Heart left ventricle (tissue), 16 donors: ENCODE data around the gene SH3GLB1. TPM values are rescaled to one million over a fixed set of nuclear protein-coding genes. Genes with fewer than 3 reads are reported as not detected.
A peak's percentile ranks its signal among the peaks of the same experiment; 100 is the strongest.

Experiments used
- ATAC-seq, 4 donors: fragments of 200-7000 bp; cut with Tn5 transposase; one replicate each; pipeline ENCODE4 v1.9.1; 2020 to 2022; ENCODE audit warnings: moderate library complexity in 4 of 4, mild to moderate bottlenecking in 3 of 4, moderate number of reproducible peaks in 1 of 4
- DNase-seq, 5 donors: peaks; one replicate each; pipeline ENCODE4 v3.0.0-alpha.2; 2020
- H3K27ac ChIP-seq, 12 donors: fragments of 200-600 bp; sonication (generic) in 4 of 12; one replicate each; pipeline versions ENCODE4 v1.5.0 to v1.8.0; 2016 to 2022; ENCODE audit warnings: mild to moderate bottlenecking in 2 of 12
- H3K27me3 ChIP-seq, 9 donors: fragments of 200-600 bp; sonication (generic) in 2 of 9; one replicate each; pipeline versions ENCODE4 v1.5.1 to v1.8.0; 2016 to 2022; ENCODE audit warnings: mild to moderate bottlenecking in 3 of 9
- H3K36me3 ChIP-seq, 9 donors: fragments of 200-600 bp; sonication (generic) in 2 of 9; one replicate each; pipeline versions ENCODE4 v1.5.0 to v1.8.0; 2018 to 2022; ENCODE audit warnings: mild to moderate bottlenecking in 2 of 9
- H3K4me1 ChIP-seq, 12 donors: fragments of 200-600 bp; sonication (generic) in 4 of 12; one replicate each; pipeline versions ENCODE4 v1.5.0 to v1.8.0; 2016 to 2022; ENCODE audit warnings: mild to moderate bottlenecking in 3 of 12
- H3K4me3 ChIP-seq, 12 donors: fragments of 200-600 bp; sonication (generic) in 4 of 12; one replicate each; pipeline versions ENCODE4 v1.5.0 to v1.8.0; 2017 to 2022; ENCODE audit warnings: mild to moderate bottlenecking in 9 of 12, moderate library complexity in 4 of 12
- H3K9me3 ChIP-seq, 12 donors: fragments of 200-600 bp; sonication (generic) in 4 of 12; one replicate each; pipeline versions ENCODE4 v1.5.0 to v1.8.0; 2016 to 2022; ENCODE audit warnings: mild to moderate bottlenecking in 1 of 12
- POLR2A ChIP-seq, 2 donors: fragments of 450-650 bp; IDR thresholded peaks; one replicate each; pipeline ENCODE4 v1.6.1; 2017; ENCODE audit warnings: antibody characterized with exemption in 2 of 2, mild to moderate bottlenecking in 2 of 2, moderate library complexity in 2 of 2
- WGBS, 4 donors: extraction: QIAGEN DNeasy Blood & Tissue Kit in 2 of 4; methylation state at CpG; one replicate each; pipeline versions ENCODE4 v1.1.5 to v1.1.7; 2013 to 2018; 5-methylcytosine and 5-hydroxymethylcytosine counted together
- intact Hi-C, 10 donors: fragments of 100-400 bp; cut with DNase I; formaldehyde crosslinking; loops; one replicate each; pipeline versions ENCODE4 v1.11.1 to v1.14.2; 2022
- polyA plus RNA-seq, 2 donors: library from polyadenylated mRNA; stranded (reverse); fragments of 200-250 nt; gene quantifications; one replicate each; pipeline ENCODE4 v1.2.3, GENCODE V29; 2013
- total RNA-seq, 9 donors: library from RNA; depleted of rRNA in 2 of 9; stranded (reverse); fragments of >200 nt in 2 of 9; fragmentation: NEBNext Ultra II Directional in 3 of 9; extraction: Animal tissue kit (Norgen Biotek cat#: 25700) in 3 of 9; gene quantifications; one replicate each; pipeline versions ENCODE4 v1.1.0 to v1.2.4, GENCODE V29; 2016 to 2023
- TF ChIP-seq, protein P1 (sequence below), 12 donors: fragments of 200-600 bp; sonication (generic) in 4 of 12; IDR thresholded peaks; one replicate each; pipeline versions ENCODE4 v1.5.0 to v1.8.0; 2018 to 2022; ENCODE audit warnings: antibody characterized with exemption in 12 of 12, mild to moderate bottlenecking in 5 of 12
- donor health status: ischemic (EF 13 %, LVEDD 7.1; RV severe dilation, severe dysfunction).
- donor health status: healthy with polysubstance abuse.
- donor health status: DM: no; HTN: yes; CAD: no.
- donor health status: DM: no; HTN: no; CAD: no.
- donor health status: ischemic (EF 25% LVEDD 6.9; RV normal size, moderate dysfunction).
- donor health status: ischemic (EF 25% LVEDD 5.7; RV mildly dilated, moderate dysfunction).
- donor health status: healthy.
- donor health status: DM: yes; HTN: yes; CAD: no.
- donor health status: ischemic (EF 35%, LVEDD 5.7; RV mildly dilated, moderate dysfunction).
- donor health status: nonischemic (EF 11% LVEDD 7.7; RV severe dilation, severe dysfunction).
- donor health status: DM: yes; HTN: yes; CAD: no.
- donor health status: PGD.
- donor health status: ischemic (EF 29% LVEDD 5.4; RV normal size, mild dysfunction).
- donor health status: nonischemic (EF 23%, LVEDD 6.1; RV moderate dilation, normal function).

Gene SH3GLB1
- total and polyA plus RNA-seq, 11 donors = 26.3 to 203 (median 125) TPM

DNA sequence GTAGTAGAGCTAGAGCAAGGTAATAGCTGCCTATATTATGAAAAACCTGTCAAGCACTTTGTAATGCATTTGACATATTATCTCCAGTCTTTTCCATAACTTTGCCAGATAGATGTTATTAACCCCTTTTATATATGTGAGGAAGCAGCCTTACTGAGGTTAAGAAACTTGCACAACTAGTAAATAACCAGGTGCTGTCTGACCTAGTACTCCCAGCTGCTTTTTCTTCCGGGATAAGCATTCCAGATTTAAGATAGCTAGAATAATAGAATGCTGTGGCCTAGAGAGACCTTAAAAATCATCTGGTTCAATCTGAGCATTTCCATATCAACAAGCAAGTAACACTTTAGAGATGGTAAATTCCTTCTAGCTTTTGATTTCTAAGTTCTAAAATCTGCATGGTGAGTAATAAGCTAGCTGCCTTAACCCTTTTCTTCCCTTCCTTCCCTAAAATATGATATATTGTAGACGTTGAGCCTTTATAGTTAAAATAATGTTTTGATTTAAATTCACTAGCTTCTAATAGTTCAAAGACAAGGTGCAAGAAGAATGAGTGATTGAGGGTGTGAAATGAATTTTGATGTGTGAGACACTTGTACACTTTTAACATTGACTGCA is 1.8 kb downstream of the SH3GLB1 start:
- DNase-seq (no peak), ATAC-seq (no peak)
- peaks cover under 1 to 66% (median 51%) of the 10 kb centered on the region in 12 donors for H3K4me1 ChIP-seq
- peak overlapping the region; percentile 95 to 100 (median 99) for H3K27ac ChIP-seq
- H3K9me3 ChIP-seq = no peaks in the 10 kb centered on the region
- H3K4me3 ChIP-seq = peak overlapping the region; percentile 63 to 96 (median 89)
- no peaks in the 10 kb centered on the region for H3K27me3 ChIP-seq
- intact Hi-C loops = loop anchor here in 8 of 10 donors (5.0 to 10.0 kb wide), 8 partner anchors 36 to 1131 kb away; partner anchors contain the start of genes HS2ST1 (in 6 of the 8), SELENOF (in 6 of the 8) and ODF2L (in 2 of the 8)
- TF ChIP-seq, protein P1, sequence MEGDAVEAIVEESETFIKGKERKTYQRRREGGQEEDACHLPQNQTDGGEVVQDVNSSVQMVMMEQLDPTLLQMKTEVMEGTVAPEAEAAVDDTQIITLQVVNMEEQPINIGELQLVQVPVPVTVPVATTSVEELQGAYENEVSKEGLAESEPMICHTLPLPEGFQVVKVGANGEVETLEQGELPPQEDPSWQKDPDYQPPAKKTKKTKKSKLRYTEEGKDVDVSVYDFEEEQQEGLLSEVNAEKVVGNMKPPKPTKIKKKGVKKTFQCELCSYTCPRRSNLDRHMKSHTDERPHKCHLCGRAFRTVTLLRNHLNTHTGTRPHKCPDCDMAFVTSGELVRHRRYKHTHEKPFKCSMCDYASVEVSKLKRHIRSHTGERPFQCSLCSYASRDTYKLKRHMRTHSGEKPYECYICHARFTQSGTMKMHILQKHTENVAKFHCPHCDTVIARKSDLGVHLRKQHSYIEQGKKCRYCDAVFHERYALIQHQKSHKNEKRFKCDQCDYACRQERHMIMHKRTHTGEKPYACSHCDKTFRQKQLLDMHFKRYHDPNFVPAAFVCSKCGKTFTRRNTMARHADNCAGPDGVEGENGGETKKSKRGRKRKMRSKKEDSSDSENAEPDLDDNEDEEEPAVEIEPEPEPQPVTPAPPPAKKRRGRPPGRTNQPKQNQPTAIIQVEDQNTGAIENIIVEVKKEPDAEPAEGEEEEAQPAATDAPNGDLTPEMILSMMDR (IDR thresholded peaks at IDR 0.05) = no peak
- no peak for TF ChIP-seq POLR2A (IDR thresholded peaks at IDR 0.05)
- 1 to 3% (median 3%) methylated on average over 2 of the region's 2 CpGs for WGBS, 4 donors
- H3K36me3 ChIP-seq = no peaks in the 10 kb centered on the region

DNA sequence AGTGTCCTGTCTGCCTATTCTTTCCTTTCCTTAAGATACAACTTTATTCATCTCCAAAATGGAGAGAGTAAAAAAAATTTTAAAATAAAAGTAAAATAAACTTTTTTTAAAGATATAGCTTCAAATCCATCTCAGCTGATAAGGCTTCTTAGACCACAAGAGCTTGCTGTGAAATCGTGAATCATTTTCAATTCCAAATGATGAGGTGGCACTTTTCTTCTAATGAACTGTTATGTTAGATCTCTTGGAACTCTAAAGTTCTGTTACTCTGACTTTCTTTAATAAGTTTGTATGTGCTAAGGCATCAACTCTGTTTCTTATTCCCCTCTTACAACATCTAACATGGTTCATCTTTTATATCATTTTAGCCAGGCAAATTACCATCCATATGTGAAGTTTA is 4.5 kb downstream of the SH3GLB1 start:
- WGBS, 4 donors = 11 to 22% (median 20%) methylated on average over 1 of the region's 1 CpG
- intact Hi-C loops = loop anchor here in 8 of 10 donors (5.0 to 10.0 kb wide), 8 partner anchors 33 to 1134 kb away; partner anchors contain the start of genes HS2ST1 (in 6 of the 8), SELENOF (in 6 of the 8) and ODF2L (in 2 of the 8)
- Histone ChIP-seq H3K27me3 (no peaks in the 10 kb centered on the region), H3K27ac (peak overlapping the region in 7 of 12 donors; percentile 3 to 98 (median 27)), H3K9me3 (no peaks in the 10 kb centered on the region), H3K4me1 (peaks cover 8 to 83% (median 76%) of the 10 kb centered on the region in 12 donors), H3K4me3 (no peak overlapping the region), H3K36me3 (no peaks in the 10 kb centered on the region)
- DNase-seq = no peak
- TF ChIP-seq, protein P1 (IDR thresholded peaks at IDR 0.05) = no peak
- TF ChIP-seq POLR2A (IDR thresholded peaks at IDR 0.05) = no peak
- no peak for ATAC-seq

DNA sequence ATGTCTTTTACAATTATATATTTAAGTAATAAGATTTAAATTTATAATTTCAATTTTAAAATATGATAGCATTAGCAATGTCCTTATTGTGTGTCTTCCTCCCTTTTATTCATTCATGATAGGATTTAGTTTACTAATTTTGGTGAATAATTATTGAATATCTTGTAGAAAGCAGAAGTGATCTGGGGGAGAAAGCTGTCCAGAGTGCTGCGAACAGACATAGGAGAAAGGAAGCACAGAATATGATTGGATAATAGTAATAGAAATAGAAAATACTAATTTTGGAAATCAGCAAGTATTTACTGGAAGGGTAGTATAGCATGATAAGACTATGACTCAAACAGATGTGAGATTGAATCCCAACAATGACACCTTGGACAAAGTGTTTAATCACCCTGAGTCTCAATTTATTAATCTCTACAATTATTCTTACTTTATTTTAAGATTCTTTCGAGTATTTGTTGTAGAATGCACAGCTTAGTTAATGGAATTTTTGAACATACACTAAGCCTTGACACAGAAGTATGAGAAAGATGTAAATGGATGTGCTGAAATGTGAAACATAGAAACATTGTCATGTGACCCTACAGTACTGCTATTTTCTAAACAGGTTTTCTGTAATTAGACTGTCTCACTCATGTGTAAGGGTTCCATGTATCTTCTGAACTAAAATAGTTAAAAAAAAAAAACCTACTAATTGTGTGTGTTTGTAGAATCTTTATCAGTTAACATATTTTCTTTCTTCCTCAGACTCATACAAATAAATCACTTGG is 7.9 kb downstream of the SH3GLB1 start:
- intact Hi-C loops = no loop called here
- DNase-seq = no peak
- Histone ChIP-seq H3K27ac (peak overlapping the region in 3 of 12 donors; percentile 11 to 18 (median 18)), H3K36me3 (peaks cover 0 to 19% (median 13%) of the 10 kb centered on the region in 9 donors), H3K27me3 (no peaks in the 10 kb centered on the region), H3K9me3 (no peaks in the 10 kb centered on the region), H3K4me3 (no peak overlapping the region), H3K4me1 (peaks cover 10 to 99% (median 81%) of the 10 kb centered on the region in 12 donors)
- WGBS, 4 donors = 62 to 67% (median 64%) methylated on average over 2 of the region's 2 CpGs
- no peak for ATAC-seq
- TF ChIP-seq, protein P1 (IDR thresholded peaks at IDR 0.05) = no peak
- no peak for TF ChIP-seq POLR2A (IDR thresholded peaks at IDR 0.05)

DNA sequence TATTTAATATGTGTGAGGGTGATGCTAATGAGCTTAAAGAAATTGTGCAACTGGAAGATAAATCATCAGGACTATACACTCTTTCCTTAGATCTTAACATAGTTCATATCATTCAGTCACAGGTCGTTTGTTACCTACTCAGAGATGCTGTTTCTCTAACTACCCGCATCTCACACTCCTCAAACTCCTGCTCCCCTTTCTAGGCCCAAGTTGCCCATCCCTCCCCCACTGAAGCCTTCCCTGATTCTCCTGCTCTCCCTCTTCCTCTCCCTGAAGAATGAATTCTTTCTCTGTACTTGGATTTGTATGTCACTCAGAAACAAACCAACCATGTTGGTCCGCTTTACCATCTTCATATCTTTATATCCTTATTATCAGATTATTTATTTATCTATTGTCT is 9.1 kb downstream of the SH3GLB1 start:
- Histone ChIP-seq H3K27ac (peak overlapping the region in 8 of 12 donors; percentile 34 to 74 (median 65)), H3K36me3 (peaks cover 0 to 31% (median 21%) of the 10 kb centered on the region in 9 donors), H3K27me3 (no peaks in the 10 kb centered on the region), H3K9me3 (no peaks in the 10 kb centered on the region), H3K4me3 (no peak overlapping the region), H3K4me1 (peaks cover 10 to 93% (median 72%) of the 10 kb centered on the region in 12 donors)
- no peak for DNase-seq
- no peak for ATAC-seq
- intact Hi-C loops = no loop called here
- no peak for TF ChIP-seq POLR2A (IDR thresholded peaks at IDR 0.05)
- TF ChIP-seq, protein P1 (IDR thresholded peaks at IDR 0.05) = no peak
- WGBS, 4 donors = 69 to 75% (median 74%) methylated on average over 3 of the region's 3 CpGs
